CD4-positive, alpha-beta T cell treated with Interleukin-4 for 1 hour (primary cell): ENCODE measurements around the gene CYP2R1.
A peak's percentile ranks its signal among the peaks of the same experiment; 100 is the strongest.

Experiments used
- DNase-seq, 2 donors: peaks; one replicate each; pipeline ENCODE4 v3.0.0-alpha.2; 2020 to 2022

CYP2R1 gene

GRCh38 chr11:14892036-14892556 is at the start of gene CYP2R1:
Gene CYP2R1 (minus strand): TSS chr11:14892231. CDS start chr11:14892205, 26 bp downstream.
- peak; percentile 95 to 96 for DNase-seq

- DNase-seq = no peak
Measured at GRCh38 chr11:14938936-14939335, 46.9 kb upstream of the CYP2R1 start.

GRCh38 chr11:14934641-14935351 is 42.8 kb upstream of the CYP2R1 start:
- no peak for DNase-seq

- DNase-seq = no peak
Measured at GRCh38 chr11:14932447-14932846, 40.4 kb upstream of the CYP2R1 start.

- DNase-seq = no peak
Measured at GRCh38 chr11:14930369-14930768, 38.3 kb upstream of the CYP2R1 start.

GRCh38 chr11:14927146-14927545 is 35.1 kb upstream of the CYP2R1 start:
- DNase-seq = no peak

GRCh38 chr11:14924318-14924717 is 32.3 kb upstream of the CYP2R1 start:
- DNase-seq = no peak

GRCh38 chr11:14916403-14916802 is 24.4 kb upstream of the CYP2R1 start:
- no peak for DNase-seq

- no peak for DNase-seq
Measured at GRCh38 chr11:14914536-14914935, 22.5 kb upstream of the CYP2R1 start.

- peak; percentile 43 to 60 for DNase-seq
Measured at GRCh38 chr11:14908214-14908880, 16.3 kb upstream of the CYP2R1 start.

- peak; percentile 84 to 86 for DNase-seq
Measured at GRCh38 chr11:14907411-14908213, 15.6 kb upstream of the CYP2R1 start.

- no peak for DNase-seq
Measured at GRCh38 chr11:14906993-14907392, 15.0 kb upstream of the CYP2R1 start.

GRCh38 chr11:14906578-14906977 is 14.5 kb upstream of the CYP2R1 start:
- no peak for DNase-seq

- DNase-seq = peak; percentile 84
Measured at GRCh38 chr11:14905104-14906033, 13.3 kb upstream of the CYP2R1 start.

GRCh38 chr11:14904745-14905103 is 12.7 kb upstream of the CYP2R1 start:
- DNase-seq = peak; percentile 77 to 81

GRCh38 chr11:14902650-14903350 is 10.8 kb upstream of the CYP2R1 start:
- no peak for DNase-seq

- no peak for DNase-seq
Measured at GRCh38 chr11:14898906-14899305, 6.9 kb upstream of the CYP2R1 start.

- no peak for DNase-seq
Measured at GRCh38 chr11:14898355-14898754, 6.3 kb upstream of the CYP2R1 start.

- DNase-seq = peak in 1 of 2 donors; percentile 41
Measured at GRCh38 chr11:14894657-14895598, 2.9 kb upstream of the CYP2R1 start.

GRCh38 chr11:14892577-14892976 is 546 bp upstream of the CYP2R1 start:
- no peak for DNase-seq
